HCT116 (cell line): ENCODE results near the gene ATXN1.

Experiments
- ATF3 ChIP-seq: IDR thresholded peaks from 2 replicates; pipeline ENCODE4 v1.6.1; 2012
- EZH2 ChIP-seq: fragments of 200-600 bp; sonication (generic); IDR thresholded peaks from 2 replicates; pipeline ENCODE4 v1.6.1; 2017; ENCODE audit warnings: antibody characterized with exemption, mixed run types
- EZH2phosphoT487 ChIP-seq: fragments of 200-600 bp; IDR thresholded peaks from 2 replicates; pipeline ENCODE4 v1.6.1; 2018; ENCODE audit warnings: antibody characterized with exemption, borderline replicate concordance
- FOSL1 ChIP-seq: IDR thresholded peaks from 2 replicates; pipeline ENCODE4 v1.6.1; 2012; ENCODE audit warnings: low read depth
- POLR2A ChIP-seq: IDR thresholded peaks from 2 replicates; pipeline ENCODE4 v1.7.0; 2011; ENCODE audit warnings: borderline replicate concordance; ENCODE audit not compliant: insufficient read depth, insufficient read length; ENCODE audit errors: extremely low read depth
- POLR2AphosphoS5 ChIP-seq: IDR thresholded peaks from 2 replicates; pipeline ENCODE4 v1.6.1; 2011; ENCODE audit warnings: mild to moderate bottlenecking, low read depth, low read length, moderate library complexity
- SP1 ChIP-seq: IDR thresholded peaks from 2 replicates; pipeline ENCODE4 v1.6.1; 2012; ENCODE audit warnings: low read depth
- TF ChIP-seq, protein P1 (sequence below), 3 experiments: fragments of 200-600 bp in 1 of 3; sonication (generic) in 1 of 3; IDR thresholded peaks in 2 of 3; conservative IDR thresholded peaks in 1 of 3; 2 replicates each; pipeline ENCODE4 v1.5.1; 2012 to 2017; ENCODE audit warnings: low read depth in 2 of 3, low read length in 2 of 3, antibody characterized with exemption in 1 of 3, borderline replicate concordance in 1 of 3, control low read depth in 1 of 3, mild to moderate bottlenecking in 1 of 3, mixed read lengths in 1 of 3, mixed run types in 1 of 3, moderate library complexity in 1 of 3; ENCODE audit not compliant: insufficient read depth in 1 of 3
- TF ChIP-seq, protein P2 (sequence below): IDR thresholded peaks from 2 replicates; pipeline ENCODE4 v1.6.1; 2012; ENCODE audit warnings: low read depth

DNA sequence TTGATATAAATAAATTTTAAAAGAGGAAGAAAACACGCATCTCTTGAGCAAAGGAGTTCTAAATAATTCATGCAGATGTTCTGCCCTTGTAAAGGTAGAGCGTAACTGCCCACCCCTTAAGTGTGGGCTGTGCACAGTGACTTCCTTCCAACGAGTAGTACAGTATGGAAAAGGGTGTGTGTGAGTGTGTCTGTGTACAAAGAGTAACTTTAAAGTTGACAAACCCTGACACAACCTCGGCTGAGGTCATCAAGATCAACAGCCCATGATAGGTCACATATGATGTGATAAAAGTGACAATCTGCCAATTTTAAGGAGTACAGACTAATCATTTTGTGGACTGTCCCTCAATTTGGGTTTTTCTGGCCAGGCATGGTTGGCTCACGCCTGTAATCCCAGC is 225.7 kb downstream of the ATXN1 start:
- TF ChIP-seq, protein P1, sequence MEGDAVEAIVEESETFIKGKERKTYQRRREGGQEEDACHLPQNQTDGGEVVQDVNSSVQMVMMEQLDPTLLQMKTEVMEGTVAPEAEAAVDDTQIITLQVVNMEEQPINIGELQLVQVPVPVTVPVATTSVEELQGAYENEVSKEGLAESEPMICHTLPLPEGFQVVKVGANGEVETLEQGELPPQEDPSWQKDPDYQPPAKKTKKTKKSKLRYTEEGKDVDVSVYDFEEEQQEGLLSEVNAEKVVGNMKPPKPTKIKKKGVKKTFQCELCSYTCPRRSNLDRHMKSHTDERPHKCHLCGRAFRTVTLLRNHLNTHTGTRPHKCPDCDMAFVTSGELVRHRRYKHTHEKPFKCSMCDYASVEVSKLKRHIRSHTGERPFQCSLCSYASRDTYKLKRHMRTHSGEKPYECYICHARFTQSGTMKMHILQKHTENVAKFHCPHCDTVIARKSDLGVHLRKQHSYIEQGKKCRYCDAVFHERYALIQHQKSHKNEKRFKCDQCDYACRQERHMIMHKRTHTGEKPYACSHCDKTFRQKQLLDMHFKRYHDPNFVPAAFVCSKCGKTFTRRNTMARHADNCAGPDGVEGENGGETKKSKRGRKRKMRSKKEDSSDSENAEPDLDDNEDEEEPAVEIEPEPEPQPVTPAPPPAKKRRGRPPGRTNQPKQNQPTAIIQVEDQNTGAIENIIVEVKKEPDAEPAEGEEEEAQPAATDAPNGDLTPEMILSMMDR (IDR thresholded peaks at IDR 0.05 in 2 of 3, conservative IDR thresholded peaks at IDR 0.05 in 1 of 3; ENCODE audit: borderline replicate concordance in 1 of 3, insufficient read depth in 1 of 3, low read depth in 2 of 3, low read length in 2 of 3), result no peak
- TF ChIP-seq FOSL1 (no peak), EZH2phosphoT487 (no peak), POLR2A (no peak), EZH2 (no peak), ATF3 (no peak), POLR2AphosphoS5 (no peak), SP1 (no peak)
- TF ChIP-seq, protein P2, sequence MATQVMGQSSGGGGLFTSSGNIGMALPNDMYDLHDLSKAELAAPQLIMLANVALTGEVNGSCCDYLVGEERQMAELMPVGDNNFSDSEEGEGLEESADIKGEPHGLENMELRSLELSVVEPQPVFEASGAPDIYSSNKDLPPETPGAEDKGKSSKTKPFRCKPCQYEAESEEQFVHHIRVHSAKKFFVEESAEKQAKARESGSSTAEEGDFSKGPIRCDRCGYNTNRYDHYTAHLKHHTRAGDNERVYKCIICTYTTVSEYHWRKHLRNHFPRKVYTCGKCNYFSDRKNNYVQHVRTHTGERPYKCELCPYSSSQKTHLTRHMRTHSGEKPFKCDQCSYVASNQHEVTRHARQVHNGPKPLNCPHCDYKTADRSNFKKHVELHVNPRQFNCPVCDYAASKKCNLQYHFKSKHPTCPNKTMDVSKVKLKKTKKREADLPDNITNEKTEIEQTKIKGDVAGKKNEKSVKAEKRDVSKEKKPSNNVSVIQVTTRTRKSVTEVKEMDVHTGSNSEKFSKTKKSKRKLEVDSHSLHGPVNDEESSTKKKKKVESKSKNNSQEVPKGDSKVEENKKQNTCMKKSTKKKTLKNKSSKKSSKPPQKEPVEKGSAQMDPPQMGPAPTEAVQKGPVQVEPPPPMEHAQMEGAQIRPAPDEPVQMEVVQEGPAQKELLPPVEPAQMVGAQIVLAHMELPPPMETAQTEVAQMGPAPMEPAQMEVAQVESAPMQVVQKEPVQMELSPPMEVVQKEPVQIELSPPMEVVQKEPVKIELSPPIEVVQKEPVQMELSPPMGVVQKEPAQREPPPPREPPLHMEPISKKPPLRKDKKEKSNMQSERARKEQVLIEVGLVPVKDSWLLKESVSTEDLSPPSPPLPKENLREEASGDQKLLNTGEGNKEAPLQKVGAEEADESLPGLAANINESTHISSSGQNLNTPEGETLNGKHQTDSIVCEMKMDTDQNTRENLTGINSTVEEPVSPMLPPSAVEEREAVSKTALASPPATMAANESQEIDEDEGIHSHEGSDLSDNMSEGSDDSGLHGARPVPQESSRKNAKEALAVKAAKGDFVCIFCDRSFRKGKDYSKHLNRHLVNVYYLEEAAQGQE, result no peak
